ENCODE data around the gene CERS6.
"Not testable (repeated sequence)": the region's sequence is repeated elsewhere in the genome, so short reads cannot be mapped to it uniquely, and the experiment has no call there.

Gene CERS6, protein sequence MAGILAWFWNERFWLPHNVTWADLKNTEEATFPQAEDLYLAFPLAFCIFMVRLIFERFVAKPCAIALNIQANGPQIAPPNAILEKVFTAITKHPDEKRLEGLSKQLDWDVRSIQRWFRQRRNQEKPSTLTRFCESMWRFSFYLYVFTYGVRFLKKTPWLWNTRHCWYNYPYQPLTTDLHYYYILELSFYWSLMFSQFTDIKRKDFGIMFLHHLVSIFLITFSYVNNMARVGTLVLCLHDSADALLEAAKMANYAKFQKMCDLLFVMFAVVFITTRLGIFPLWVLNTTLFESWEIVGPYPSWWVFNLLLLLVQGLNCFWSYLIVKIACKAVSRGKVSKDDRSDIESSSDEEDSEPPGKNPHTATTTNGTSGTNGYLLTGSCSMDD

GRCh38 chr2:168455645-168456520, at the start of gene CERS6:
Gene CERS6 (plus strand): TSS chr2:168456272. CDS start chr2:168456449, 177 bp downstream.
- DNase-seq, result peak; percentile 83

DNA sequence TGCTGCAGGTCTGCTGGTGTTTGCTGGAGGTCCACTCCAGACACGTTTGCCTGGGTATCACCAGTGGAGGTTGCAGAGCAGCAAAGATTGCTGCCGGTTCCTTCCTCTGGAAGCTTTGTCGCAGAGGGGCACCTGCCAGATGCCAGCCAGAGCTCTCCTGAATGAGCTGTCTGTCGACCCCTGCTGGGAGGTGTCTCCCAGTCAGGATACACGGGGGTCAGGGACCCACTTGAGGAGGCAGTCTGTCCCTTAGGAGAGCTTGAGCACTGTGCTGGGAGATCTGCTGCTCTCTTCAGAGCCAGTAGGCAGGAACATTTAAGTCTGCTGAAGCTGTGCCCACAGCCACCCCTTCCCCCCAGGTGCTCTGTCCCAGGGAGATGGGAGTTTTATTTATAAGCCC, 43.8 kb upstream of the CERS6 start:
- DNase-seq, result not testable (repeated sequence)

DNA sequence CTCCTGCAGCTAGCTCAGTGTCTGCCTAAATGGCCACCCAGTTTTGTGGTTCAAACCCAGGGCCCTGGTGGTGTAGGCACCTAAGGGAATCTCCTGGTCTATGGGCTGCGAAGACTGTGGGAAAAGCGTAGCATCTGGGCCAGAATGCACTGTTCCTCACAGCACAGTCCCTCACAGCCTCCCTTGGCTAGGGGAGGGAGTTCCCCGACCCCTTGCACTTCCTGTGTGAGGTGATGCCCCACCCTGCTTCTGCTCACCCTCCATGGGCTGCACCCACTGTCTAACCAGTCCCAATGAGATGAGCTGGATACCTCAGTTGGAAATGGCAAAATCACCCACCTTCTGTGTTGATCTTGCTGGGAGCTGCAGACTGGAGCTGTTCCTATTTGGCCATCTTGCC, 43.0 kb upstream of the CERS6 start:
- DNase-seq, result not testable (repeated sequence)

- no peak for DNase-seq
These were observed 39.5 kb upstream of the CERS6 start for GRCh38 chr2:168416555-168416954.

DNA sequence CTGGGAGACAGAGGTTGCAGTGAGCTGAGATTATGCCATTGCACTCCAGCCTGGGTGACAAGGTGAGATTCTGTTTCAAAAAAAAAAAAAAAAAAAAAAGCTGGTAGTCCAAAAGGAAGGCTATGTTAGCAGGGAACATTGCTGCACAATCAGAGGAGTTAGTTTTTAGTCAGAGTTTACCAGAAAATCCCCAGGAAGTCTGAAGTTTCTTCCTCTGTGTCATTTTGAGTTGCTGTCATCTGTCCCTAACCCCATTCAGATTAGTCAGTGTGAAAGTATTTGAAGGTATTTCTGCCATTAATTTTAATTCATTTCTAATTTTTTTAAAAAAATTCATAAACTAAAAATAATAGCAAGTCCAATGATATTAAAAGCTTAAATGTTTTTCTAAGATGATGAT, 33.5 kb upstream of the CERS6 start:
- no peak for DNase-seq

DNA sequence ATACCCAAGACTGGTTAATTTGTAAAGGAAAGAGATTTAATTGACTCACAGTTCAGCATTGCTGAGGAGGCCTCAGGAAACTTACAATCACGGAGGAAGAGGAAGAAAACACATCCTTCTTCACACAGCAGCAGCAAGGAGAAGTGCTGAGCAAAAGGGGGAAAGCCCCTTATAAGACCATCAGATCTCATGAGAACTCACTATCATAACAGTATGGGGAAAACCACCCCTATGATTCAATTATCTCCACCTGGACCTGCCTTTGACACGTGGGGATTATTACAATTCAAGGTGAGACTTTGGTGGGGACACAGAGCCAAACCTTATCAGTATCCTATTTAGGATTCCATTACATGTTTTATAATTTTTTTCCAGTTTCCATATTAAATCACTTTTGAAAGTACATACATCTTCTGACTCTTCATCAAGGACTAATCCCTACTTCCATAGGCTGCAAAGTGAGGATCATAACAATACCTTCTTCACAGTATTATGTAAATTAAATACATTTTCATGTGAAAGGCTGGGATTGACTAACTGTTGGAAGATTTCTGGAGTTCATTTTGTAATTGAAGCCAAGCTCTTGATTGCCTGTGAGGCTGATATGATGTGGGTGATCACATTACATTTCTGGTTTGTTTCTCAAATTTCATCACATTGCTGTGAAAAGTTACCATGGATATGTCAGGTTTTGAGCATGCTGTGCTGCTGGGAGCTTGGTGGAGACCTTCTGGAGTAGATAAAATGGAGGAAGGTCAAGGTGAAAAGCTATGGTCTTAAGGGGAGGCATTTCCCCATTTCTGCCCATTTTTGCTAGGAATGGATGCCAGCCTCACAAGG, 31.7 kb upstream of the CERS6 start:
- DNase-seq, result no peak

DNA sequence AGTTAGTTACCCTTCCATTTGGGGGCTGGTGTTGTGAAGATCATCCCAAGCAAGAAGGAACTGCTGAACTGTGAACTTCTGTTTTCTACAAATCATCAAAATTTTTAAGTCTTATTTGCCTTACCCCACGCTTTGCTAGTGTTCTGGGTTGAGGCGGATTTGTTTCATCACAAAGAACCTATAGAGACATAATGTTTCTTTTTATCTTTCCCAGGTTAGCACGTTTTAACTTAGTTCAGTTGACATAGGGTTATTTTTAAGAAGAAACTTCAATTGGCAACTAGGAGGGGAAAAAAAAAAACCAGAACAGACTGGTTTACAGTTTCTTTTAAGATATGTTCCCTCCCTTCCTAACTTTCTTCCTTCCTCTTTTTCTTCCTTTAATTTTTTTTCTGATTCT, 31.1 kb upstream of the CERS6 start:
- DNase-seq, result no peak

GRCh38 chr2:168426861-168427260, 29.2 kb upstream of the CERS6 start:
- DNase-seq, result no peak

GRCh38 chr2:168427451-168427850, 28.6 kb upstream of the CERS6 start:
- DNase-seq, result no peak

DNA sequence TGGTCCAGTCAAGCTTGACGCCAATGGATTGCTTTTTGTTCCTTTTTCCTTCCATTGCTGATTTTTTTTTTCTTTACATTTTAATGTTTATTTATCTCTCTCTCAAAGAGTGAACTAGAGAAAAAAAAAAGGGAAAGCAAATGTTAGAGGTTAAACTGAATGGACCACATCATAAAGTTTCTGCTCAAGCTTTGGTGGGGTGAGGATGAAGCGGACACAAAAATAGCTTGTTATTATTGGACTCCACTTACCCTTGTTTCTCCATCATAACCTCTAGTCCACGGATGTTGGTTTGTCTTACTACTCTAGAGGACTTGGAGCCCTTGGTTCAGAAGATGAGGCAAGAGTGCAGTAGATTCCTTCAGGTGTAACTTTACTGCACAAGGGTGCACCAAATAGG, 27.6 kb upstream of the CERS6 start:
- no peak for DNase-seq

GRCh38 chr2:168429988-168430387, 26.1 kb upstream of the CERS6 start:
- no peak for DNase-seq

GRCh38 chr2:168430431-168430830, 25.6 kb upstream of the CERS6 start:
- DNase-seq, result no peak

- no peak for DNase-seq
These were observed 24.6 kb upstream of the CERS6 start for GRCh38 chr2:168431301-168432024.

DNA sequence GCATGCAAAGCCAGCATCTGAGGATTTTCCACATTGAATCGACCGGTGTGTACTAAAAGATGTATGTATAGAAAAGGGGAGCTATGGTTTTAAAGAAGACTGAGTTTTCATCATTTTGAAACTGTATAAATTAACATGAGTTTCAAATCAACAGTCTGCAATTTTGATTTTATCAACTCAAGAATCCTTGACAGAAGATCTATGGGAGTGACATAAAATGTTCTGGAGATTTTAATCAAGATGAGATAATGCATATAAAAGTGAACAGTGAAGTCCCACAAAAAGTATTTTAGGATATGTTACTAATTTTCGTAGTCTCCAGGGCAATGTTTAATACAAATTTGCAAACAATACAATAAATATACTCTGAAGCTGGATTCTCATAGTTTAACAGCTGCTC, 24.0 kb upstream of the CERS6 start:
- no peak for DNase-seq

GRCh38 chr2:168432565-168433186, 23.4 kb upstream of the CERS6 start:
- DNase-seq, result no peak

GRCh38 chr2:168433527-168433926, 22.5 kb upstream of the CERS6 start:
- DNase-seq, result no peak

GRCh38 chr2:168434146-168434545, 21.9 kb upstream of the CERS6 start:
- DNase-seq, result no peak

DNA sequence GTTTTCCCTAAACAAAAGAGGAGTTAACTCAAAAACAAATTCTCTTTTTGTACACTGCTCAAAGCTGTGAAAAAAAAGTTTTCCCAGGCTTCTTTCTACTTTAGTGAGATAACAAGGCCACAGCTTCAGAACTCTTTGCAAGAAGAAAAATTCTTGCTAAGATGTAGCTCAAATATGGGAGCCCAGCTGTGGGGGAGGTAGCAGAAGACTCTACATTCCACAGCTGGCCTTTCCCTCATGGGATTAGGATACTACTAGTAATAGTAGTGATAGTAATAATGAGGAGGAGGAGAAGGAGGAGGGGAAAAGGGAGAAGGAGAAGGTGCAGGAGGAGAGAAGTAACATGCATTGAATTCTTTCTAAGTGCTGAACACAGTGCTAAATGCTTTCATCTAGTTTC, 19.2 kb upstream of the CERS6 start:
- no peak for DNase-seq

DNA sequence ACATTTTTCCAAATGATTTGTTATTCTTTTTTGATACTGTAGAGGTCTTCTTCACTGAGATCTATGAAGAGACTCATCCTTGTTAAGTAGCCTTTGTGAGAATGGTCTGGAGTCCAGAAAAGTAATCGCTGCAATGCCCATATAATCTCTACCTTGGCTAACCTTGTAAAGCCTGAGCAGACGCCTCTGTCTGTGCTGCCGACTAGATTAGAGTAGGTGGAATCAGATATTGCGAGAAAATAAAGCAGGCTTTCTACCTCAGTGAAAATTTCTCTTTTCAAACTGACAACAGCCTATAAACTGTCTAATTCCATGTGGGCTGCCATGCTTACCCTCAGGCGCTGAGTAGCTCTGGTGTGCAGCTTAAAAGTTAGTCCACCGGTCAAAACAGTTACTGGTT, 17.5 kb upstream of the CERS6 start:
- DNase-seq, result no peak

DNA sequence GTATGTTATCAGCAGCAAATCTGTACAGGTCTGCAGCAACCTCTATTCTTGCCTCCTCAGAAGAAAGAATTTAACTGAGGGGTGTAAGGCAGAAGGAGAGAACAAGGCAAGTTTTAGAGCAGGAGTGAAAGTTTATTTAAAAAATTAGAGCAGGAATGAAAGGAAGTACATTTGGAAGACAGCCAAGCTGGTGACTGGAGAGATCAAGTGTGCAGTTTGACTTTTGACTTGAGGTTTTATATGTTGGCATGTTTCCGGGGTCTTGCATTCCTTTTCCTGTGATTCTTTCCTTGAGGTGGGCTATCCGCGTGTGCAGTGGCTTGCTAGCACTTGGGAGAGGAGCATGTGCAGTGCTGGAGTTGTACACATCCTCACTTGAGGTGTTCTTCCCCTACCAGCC, 16.5 kb upstream of the CERS6 start:
- no peak for DNase-seq

DNA sequence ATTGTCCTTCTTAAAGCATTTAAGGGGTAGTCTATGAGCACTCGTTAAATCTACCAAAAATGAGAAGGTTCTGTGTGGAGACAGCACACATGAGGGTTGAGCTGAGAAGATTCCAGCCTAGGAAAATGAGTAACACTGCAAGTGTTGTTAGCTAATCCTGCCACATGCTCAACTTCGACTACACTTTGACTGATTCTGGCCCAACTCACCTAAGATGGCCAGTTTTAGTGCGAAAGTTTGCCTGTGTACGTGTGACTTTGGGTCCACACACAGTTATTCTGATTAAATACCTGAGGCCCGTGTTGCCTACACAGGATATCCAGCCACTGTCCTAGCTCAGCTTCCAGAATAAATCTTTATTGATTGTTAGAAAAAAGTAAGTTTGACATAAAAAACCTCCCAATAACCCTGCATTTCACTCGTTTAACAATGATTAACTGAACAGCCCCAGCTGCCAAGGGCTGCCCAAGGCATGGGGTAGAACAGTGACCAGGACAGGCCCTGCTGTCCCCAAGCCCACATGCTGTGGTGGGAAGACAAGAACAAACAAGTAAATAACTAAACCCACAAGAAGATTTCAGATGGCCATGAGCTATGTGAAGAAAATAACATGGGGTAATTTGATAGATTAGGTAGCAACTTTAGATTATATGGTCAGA, 14.7 kb upstream of the CERS6 start:
- DNase-seq, result no peak
